ENCODE results near the gene ZNF724.
"Not testable (repeated sequence)": the region's sequence is repeated elsewhere in the genome, so short reads cannot be mapped to it uniquely, and the experiment has no call there.

Gene ZNF724

DNA sequence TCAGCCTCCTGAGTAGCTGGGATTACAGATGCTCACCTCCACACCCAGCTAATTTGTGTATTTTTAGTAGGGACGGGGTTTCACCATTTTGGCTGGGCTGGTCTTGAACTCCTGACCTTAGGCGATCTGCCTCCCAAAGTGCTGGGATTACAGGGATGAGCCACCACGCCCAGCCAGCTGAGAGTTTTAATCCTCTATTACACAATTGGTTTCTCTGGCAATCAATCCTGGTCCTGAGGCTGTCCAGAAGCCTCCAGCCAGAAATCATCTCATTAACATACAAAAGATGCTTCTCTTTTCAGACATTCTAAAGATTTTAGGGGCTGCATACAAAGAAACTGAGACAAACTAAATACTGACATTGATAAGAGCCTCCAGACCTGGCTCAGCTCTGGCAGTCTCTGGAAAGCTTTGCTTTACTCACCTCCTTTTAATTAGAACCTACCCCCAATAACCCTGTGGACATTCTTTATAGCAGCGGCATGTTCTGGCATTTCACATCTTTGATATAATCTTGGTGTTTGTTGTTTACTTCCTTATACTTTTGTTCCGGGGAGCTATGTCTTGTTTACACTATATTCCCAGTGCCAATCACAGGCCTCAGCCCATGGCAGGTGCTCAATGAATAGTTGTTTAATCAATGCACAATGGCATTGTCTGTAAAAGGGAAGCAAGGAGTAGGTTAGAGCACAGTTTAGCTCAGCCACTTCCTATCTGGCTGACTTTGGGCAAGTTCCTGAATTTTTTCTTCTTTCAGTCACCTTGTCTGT, 4.1 kb upstream of the ZNF724 start:
- DNase-seq, result no peak
- Histone ChIP-seq H3K4me3 (ENCODE audit: low read depth, low read length) (no peak overlapping the region), H3K36me3 (replicated peaks) (no peaks in the 10 kb centered on the region), H3K27ac (no peak overlapping the region), H3K27me3 (replicated peaks) (no peaks in the 10 kb centered on the region)
- TF ChIP-seq, protein P1, sequence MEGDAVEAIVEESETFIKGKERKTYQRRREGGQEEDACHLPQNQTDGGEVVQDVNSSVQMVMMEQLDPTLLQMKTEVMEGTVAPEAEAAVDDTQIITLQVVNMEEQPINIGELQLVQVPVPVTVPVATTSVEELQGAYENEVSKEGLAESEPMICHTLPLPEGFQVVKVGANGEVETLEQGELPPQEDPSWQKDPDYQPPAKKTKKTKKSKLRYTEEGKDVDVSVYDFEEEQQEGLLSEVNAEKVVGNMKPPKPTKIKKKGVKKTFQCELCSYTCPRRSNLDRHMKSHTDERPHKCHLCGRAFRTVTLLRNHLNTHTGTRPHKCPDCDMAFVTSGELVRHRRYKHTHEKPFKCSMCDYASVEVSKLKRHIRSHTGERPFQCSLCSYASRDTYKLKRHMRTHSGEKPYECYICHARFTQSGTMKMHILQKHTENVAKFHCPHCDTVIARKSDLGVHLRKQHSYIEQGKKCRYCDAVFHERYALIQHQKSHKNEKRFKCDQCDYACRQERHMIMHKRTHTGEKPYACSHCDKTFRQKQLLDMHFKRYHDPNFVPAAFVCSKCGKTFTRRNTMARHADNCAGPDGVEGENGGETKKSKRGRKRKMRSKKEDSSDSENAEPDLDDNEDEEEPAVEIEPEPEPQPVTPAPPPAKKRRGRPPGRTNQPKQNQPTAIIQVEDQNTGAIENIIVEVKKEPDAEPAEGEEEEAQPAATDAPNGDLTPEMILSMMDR (IDR thresholded peaks at IDR 0.05; ENCODE audit: low read depth, low read length, missing control alignments), result no peak
- in situ Hi-C loops (cut with HindIII; ENCODE audit: low pct_ligation_motif_present, low sequenced_read_pairs), result no loop called here

DNA sequence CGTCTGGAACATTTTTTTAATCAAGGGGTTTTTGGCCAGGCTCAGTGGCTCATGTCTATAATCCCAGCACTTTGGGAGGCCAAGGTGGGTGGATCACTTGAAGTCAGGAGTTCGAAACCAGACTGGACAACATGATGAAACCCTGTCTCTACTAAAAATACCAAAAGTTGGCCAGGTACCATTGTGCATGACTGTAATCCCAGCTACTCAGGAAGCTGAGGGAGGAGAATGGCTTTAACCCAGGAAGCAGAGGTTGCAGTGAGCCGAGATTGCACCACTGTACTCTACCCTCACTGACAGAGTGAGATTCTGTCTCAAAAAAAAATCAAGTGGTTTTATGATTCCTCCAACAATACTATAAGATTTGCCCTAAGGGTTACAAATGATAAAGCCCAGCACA, 3.1 kb upstream of the ZNF724 start:
- H3K27ac ChIP-seq; H3K27me3 ChIP-seq (replicated peaks); in situ Hi-C loops (cut with HindIII; ENCODE audit: low pct_ligation_motif_present, low sequenced_read_pairs); DNase-seq; H3K36me3 ChIP-seq (replicated peaks); H3K4me3 ChIP-seq (ENCODE audit: low read depth, low read length): not testable (repeated sequence)

GRCh38 chr19:23241419-23241818, 8.8 kb downstream of the ZNF724 start:
- Histone ChIP-seq H3K36me3 (replicated peaks) (no peaks in the 10 kb centered on the region), H3K27ac (no peak overlapping the region), H3K4me3 (ENCODE audit: low read depth, low read length) (no peak overlapping the region), H3K27me3 (replicated peaks) (no peaks in the 10 kb centered on the region)
- in situ Hi-C loops (cut with HindIII; ENCODE audit: low pct_ligation_motif_present, low sequenced_read_pairs), result no loop called here
- no peak for DNase-seq
- TF ChIP-seq, protein P1 (IDR thresholded peaks at IDR 0.05; ENCODE audit: low read depth, low read length, missing control alignments), result no peak

DNA sequence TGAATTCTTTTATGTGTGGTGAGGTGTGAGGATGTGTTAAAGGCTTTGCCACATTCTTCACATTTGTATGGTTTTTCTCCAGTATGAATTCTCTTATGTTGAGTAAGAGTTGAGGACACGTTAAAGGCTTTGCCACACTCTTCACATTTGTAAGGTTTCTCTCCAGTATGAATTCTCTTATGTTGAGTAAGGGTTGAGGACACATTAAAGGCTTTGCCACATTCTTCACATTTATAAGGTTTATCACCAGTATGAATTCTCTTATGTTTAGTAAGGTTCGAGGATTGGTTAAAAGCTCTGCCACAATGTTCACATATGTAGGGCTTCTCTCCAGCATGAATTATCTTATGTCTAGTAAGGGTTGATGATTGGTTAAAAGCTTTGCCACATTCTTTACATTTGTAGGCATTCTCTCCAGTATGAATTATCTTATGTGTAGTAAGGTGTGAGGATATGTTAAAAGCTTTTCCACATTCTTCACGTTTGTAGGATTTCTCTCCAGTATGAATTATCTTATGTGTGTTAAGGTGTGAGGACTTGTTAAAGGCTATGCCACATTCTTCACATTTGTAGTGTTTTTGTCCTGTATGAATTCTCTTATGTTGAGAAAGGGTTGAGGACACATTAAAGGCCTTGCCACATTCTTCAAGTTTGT, 27.1 kb downstream of the ZNF724 start:
- TF ChIP-seq, protein P1 (IDR thresholded peaks at IDR 0.05; ENCODE audit: low read depth, low read length, missing control alignments), result no peak
- H3K36me3 ChIP-seq (replicated peaks), result peaks cover 7% of the 10 kb centered on the region
- in situ Hi-C loops (cut with HindIII; ENCODE audit: low pct_ligation_motif_present, low sequenced_read_pairs), result no loop called here
- no peak overlapping the region for H3K4me3 ChIP-seq (ENCODE audit: low read depth, low read length)
- DNase-seq, result no peak
- no peak overlapping the region for H3K27ac ChIP-seq
- no peaks in the 10 kb centered on the region for H3K27me3 ChIP-seq (replicated peaks)

DNA sequence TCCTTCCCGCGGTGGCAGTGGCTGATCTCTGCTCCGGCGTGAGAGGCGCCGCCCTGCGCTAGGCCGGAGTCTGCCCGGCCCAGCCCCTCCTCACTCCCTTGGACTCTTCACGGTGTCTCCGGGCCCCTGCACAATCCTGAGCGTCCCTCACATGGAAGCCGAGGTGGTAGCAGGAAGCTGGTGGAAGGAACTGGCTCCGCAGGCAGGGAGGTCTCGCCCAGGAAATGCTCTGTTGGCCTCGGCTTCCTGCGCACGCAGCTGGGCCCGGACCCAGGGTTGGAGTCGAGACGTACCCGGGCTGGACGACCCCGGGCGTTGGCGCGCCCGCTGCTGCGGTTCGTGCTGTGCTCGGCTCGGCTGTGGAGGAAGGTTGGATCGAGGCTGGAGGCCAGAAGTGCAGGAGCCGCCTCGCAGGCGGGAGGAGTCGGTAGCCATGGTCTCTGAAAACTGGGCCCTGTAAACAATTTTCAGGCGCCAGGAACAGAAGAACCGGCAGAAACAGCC, 46.3 kb downstream of the ZNF724 start:
- TF ChIP-seq, protein P1 (IDR thresholded peaks at IDR 0.05; ENCODE audit: low read depth, low read length, missing control alignments), result no peak
- in situ Hi-C loops (cut with HindIII; ENCODE audit: low pct_ligation_motif_present, low sequenced_read_pairs), result no loop called here
- H3K36me3 ChIP-seq (replicated peaks), result no peaks in the 10 kb centered on the region
- H3K4me3 ChIP-seq (ENCODE audit: low read depth, low read length), result peak overlapping the region; percentile 17
- no peak for DNase-seq
- no peaks in the 10 kb centered on the region for H3K27me3 ChIP-seq (replicated peaks)
- no peak overlapping the region for H3K27ac ChIP-seq

DNA sequence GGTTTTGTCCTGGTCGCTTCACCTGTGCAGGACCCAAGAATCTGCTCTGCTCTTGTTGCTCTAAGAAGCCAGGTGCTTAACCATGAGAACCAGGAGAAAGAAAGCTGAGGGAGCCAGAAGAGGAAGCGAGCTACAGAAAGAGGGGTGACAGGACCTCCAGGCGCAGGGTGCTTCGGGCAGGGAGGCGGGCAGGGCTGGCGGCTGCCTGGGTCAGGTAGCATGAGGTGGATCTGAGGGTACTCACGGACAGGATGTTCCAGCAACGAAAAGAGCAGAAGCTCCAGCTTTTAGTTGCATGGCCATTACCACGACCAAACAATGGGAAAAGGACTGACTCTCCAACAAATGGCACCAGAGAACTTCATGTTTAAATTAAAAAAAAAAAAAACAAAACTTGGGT, 59.9 kb downstream of the ZNF724 start:
- Histone ChIP-seq H3K27me3 (replicated peaks) (no peaks in the 10 kb centered on the region), H3K27ac (no peak overlapping the region), H3K36me3 (replicated peaks) (no peaks in the 10 kb centered on the region), H3K4me3 (ENCODE audit: low read depth, low read length) (no peak overlapping the region)
- no peak for DNase-seq
- TF ChIP-seq, protein P1 (IDR thresholded peaks at IDR 0.05; ENCODE audit: low read depth, low read length, missing control alignments), result no peak
- in situ Hi-C loops (cut with HindIII; ENCODE audit: low pct_ligation_motif_present, low sequenced_read_pairs), result no loop called here
